ENCODE results near the gene URI1. TPM values are rescaled to one million over a fixed set of nuclear protein-coding genes. Genes with fewer than 3 reads are reported as not detected.

The URI1 gene
- total and polyA plus RNA-seq, 2 donors, result 37.9 to 111 TPM

- no peak overlapping the region for H3K27ac ChIP-seq (ENCODE audit: low read depth)
- DNase-seq (ENCODE audit: extremely low spot score), result no peak
- no peaks in the 10 kb centered on the region for H3K36me3 ChIP-seq (ENCODE audit: insufficient read depth)
- H3K4me3 ChIP-seq (ENCODE audit: low read depth, low read length), result no peak overlapping the region
- no peaks in the 10 kb centered on the region for H3K4me1 ChIP-seq (ENCODE audit: insufficient read depth)
These were observed 24.7 kb downstream of the URI1 start for GRCh38 chr19:29966588-29967249.

DNA sequence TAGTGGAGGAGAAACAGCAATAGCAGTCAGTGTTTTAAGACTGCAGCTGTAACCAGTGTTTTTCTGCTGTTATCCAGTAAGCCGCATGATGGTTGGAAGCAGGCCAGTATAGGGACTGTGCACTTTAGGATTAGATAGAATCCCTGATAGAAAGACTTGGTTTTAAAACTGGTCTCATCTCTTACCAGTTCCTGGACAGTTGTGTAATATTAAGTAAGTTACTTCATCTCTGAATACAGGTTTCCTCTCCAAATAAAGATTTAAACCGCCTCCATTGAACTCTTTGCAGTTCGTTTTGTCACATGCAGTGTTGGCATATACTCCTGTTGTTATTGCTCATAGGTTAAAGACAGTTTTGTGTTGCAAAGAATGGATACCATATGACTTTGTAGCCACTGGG lies 25.6 kb downstream of the URI1 start:
- 30% methylated on average over 3 of the region's 3 CpGs for WGBS
- H3K4me3 ChIP-seq (ENCODE audit: low read depth, low read length), result no peak overlapping the region
- DNase-seq (ENCODE audit: extremely low spot score), result no peak
- H3K27ac ChIP-seq (ENCODE audit: low read depth), result no peak overlapping the region
- no peaks in the 10 kb centered on the region for H3K36me3 ChIP-seq (ENCODE audit: insufficient read depth)
- no peaks in the 10 kb centered on the region for H3K4me1 ChIP-seq (ENCODE audit: insufficient read depth)

DNA sequence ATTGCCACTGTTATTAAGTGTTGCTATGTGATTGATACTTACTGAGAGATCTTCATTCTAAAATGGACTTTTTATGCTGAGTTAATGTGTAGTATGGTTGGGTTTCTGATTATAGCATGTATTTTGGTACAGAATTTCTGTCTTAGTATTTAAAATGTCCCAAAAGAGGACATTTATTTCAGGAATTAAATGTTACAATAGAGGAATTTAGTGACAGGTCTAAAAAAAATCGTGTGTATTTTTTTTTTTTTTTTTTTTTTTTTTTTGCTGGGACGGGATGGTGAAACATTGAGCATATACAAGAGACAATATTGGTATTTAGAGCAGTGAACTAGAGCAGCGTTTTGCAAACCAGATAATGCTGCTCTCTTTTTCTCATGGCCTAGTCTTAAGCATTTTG lies 27.9 kb downstream of the URI1 start:
- WGBS, result 65% methylated on average over 3 of the region's 3 CpGs
- Histone ChIP-seq H3K36me3 (ENCODE audit: insufficient read depth) (no peaks in the 10 kb centered on the region), H3K4me3 (ENCODE audit: low read depth, low read length) (no peak overlapping the region), H3K4me1 (ENCODE audit: insufficient read depth) (no peaks in the 10 kb centered on the region), H3K27ac (ENCODE audit: low read depth) (no peak overlapping the region)
- no peak for DNase-seq (ENCODE audit: extremely low spot score)

GRCh38 chr19:29971002-29971401 lies 29.0 kb downstream of the URI1 start:
- 66% methylated on average over 2 of the region's 2 CpGs for WGBS
- H3K4me1 ChIP-seq (ENCODE audit: insufficient read depth), result no peaks in the 10 kb centered on the region
- H3K4me3 ChIP-seq (ENCODE audit: low read depth, low read length), result no peak overlapping the region
- H3K36me3 ChIP-seq (ENCODE audit: insufficient read depth), result no peaks in the 10 kb centered on the region
- H3K27ac ChIP-seq (ENCODE audit: low read depth), result no peak overlapping the region
- DNase-seq (ENCODE audit: extremely low spot score), result no peak

DNA sequence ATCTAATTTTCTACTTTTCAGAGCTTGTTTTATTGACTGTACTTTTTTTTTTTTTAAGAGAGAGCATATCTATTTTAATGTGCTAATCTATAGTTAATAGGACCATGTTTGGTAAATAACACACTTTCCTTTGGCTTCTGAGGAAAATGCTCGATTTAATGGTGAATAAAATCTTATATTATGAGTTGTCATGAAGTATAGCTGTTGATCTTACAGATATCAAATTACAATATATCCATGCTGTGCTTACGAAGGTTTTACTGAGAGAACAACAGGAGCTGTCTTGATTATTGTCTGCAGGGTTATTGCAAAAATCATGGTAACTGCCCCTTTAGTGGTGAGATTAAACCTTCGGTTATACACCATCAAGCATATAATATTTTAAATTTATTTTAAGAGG lies 29.6 kb downstream of the URI1 start:
- DNase-seq (ENCODE audit: extremely low spot score), result no peak
- Histone ChIP-seq H3K4me1 (ENCODE audit: insufficient read depth) (no peaks in the 10 kb centered on the region), H3K27ac (ENCODE audit: low read depth) (no peak overlapping the region), H3K36me3 (ENCODE audit: insufficient read depth) (no peaks in the 10 kb centered on the region), H3K4me3 (ENCODE audit: low read depth, low read length) (no peak overlapping the region)
- WGBS, result 83% methylated on average over 3 of the region's 3 CpGs

GRCh38 chr19:29974701-29975100 lies 32.7 kb downstream of the URI1 start:
- no peaks in the 10 kb centered on the region for H3K4me1 ChIP-seq (ENCODE audit: insufficient read depth)
- WGBS, result 98% methylated on average over 2 of the region's 2 CpGs
- no peak for DNase-seq (ENCODE audit: extremely low spot score)
- H3K36me3 ChIP-seq (ENCODE audit: insufficient read depth), result no peaks in the 10 kb centered on the region
- H3K27ac ChIP-seq (ENCODE audit: low read depth), result no peak overlapping the region
- H3K4me3 ChIP-seq (ENCODE audit: low read depth, low read length), result no peak overlapping the region

DNA sequence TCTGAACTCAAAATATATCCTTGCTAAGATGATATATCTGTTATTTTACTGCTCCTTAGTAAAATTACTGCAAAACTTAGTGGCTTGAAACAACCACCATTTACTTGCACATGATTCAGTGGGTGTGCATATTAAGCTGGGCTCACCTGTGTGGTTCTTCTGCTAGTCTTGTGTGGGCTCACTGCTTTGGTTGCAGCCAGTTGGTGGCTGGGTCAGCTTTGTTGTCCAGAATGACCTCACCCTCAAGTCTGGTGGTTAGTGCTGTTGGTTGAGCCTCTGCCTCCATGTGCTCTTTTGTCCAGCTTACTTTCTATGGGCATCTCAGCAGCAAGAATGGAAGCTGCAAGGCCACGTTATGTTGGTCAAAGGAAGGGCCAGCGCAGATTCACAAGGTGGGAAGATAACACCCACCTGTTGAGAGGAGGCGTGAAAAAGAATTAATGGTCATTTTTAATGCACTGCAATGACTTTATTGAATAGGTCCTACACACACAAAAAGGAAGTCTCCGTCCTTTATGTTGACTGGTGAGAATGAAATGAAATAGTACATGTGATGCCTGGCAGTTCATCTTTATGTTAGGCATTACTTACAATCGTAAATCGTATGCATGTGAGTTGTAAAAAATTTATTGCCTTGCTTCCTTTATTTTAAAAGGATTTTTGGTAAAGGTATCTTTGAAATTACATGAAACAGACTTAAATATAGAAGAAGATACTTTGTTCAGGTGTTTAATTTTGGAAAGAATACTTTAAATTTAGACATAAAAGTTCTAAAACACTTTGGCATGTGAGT lies 34.3 kb downstream of the URI1 start:
- Histone ChIP-seq H3K27ac (ENCODE audit: low read depth) (no peak overlapping the region), H3K4me1 (ENCODE audit: insufficient read depth) (no peaks in the 10 kb centered on the region), H3K36me3 (ENCODE audit: insufficient read depth) (no peaks in the 10 kb centered on the region), H3K4me3 (ENCODE audit: low read depth, low read length) (no peak overlapping the region)
- 92% methylated on average over 6 of the region's 6 CpGs for WGBS
- no peak for DNase-seq (ENCODE audit: extremely low spot score)

- Histone ChIP-seq H3K27ac (ENCODE audit: low read depth) (no peak overlapping the region), H3K4me3 (ENCODE audit: low read depth, low read length) (no peak overlapping the region), H3K36me3 (ENCODE audit: insufficient read depth) (no peaks in the 10 kb centered on the region), H3K4me1 (ENCODE audit: insufficient read depth) (no peaks in the 10 kb centered on the region)
- WGBS, result 55% methylated on average over 3 of the region's 3 CpGs
- DNase-seq (ENCODE audit: extremely low spot score), result no peak
These were observed 36.0 kb downstream of the URI1 start for GRCh38 chr19:29978080-29978479.

GRCh38 chr19:29983568-29983967 lies 41.5 kb downstream of the URI1 start:
- Histone ChIP-seq H3K4me3 (ENCODE audit: low read depth, low read length) (no peak overlapping the region), H3K27ac (ENCODE audit: low read depth) (no peak overlapping the region), H3K36me3 (ENCODE audit: insufficient read depth) (no peaks in the 10 kb centered on the region), H3K4me1 (ENCODE audit: insufficient read depth) (no peaks in the 10 kb centered on the region)
- WGBS, result 78% methylated on average over 3 of the region's 3 CpGs
- no peak for DNase-seq (ENCODE audit: extremely low spot score)

DNA sequence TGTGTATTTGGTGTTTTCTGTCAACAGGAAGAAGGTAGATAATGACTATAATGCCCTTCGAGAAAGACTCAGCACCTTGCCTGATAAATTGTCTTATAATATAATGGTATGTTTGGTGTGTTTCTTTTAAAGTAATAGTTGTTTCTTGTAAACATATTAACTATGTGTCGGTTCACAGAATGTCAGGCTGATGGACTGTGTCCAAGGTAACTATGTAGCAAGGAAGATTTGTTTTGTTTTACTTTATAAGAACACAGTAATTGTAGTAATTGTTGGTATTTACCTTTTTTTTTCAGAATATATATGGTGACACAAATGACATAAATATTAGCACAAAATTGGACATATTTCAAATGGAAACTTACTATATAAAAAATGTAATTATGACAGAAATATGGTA lies 43.2 kb downstream of the URI1 start:
- DNase-seq (ENCODE audit: extremely low spot score), result no peak
- Histone ChIP-seq H3K4me3 (ENCODE audit: low read depth, low read length) (no peak overlapping the region), H3K27ac (ENCODE audit: low read depth) (no peak overlapping the region), H3K36me3 (ENCODE audit: insufficient read depth) (no peaks in the 10 kb centered on the region), H3K4me1 (ENCODE audit: insufficient read depth) (no peaks in the 10 kb centered on the region)
- WGBS, result 80% methylated on average over 2 of the region's 2 CpGs

GRCh38 chr19:29988351-29988750 lies 46.3 kb downstream of the URI1 start:
- 90% methylated on average over 9 of the region's 9 CpGs for WGBS
- no peak overlapping the region for H3K27ac ChIP-seq (ENCODE audit: low read depth)
- H3K4me3 ChIP-seq (ENCODE audit: low read depth, low read length), result no peak overlapping the region
- no peaks in the 10 kb centered on the region for H3K4me1 ChIP-seq (ENCODE audit: insufficient read depth)
- H3K36me3 ChIP-seq (ENCODE audit: insufficient read depth), result no peaks in the 10 kb centered on the region
- DNase-seq (ENCODE audit: extremely low spot score), result no peak

DNA sequence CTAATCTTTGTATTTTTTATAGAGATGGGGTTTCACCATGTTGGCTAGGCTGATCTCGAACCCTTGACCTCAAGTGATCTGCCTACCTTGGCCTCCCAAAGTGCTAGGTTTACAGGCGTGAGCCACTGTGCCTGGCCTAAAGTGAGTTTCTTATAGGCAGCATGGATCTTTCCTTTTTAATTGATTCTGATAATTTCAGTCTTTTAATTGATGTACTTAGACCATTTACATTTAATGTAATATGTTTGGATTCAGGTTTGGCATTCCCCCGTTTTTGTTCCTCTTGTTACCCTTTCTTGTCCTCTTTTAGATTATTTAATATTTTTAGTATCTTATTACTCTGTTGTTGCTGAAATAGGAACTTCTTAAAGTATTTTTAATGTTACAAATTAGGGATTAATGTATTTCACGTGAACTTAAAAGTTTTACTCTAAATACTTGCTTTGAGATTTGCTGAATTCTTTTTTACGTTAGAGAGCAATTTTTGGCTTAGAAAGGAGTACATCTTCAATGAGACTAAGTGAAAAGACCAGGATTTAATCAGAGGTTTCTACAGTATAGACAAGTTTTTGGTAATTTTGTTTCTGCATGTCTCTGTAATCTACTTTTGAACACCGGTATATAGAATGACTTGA lies 50.3 kb downstream of the URI1 start:
- Histone ChIP-seq H3K27ac (ENCODE audit: low read depth) (no peak overlapping the region), H3K4me1 (ENCODE audit: insufficient read depth) (no peaks in the 10 kb centered on the region), H3K4me3 (ENCODE audit: low read depth, low read length) (no peak overlapping the region), H3K36me3 (ENCODE audit: insufficient read depth) (no peaks in the 10 kb centered on the region)
- DNase-seq (ENCODE audit: extremely low spot score), result no peak
- 97% methylated on average over 6 of the region's 6 CpGs for WGBS

DNA sequence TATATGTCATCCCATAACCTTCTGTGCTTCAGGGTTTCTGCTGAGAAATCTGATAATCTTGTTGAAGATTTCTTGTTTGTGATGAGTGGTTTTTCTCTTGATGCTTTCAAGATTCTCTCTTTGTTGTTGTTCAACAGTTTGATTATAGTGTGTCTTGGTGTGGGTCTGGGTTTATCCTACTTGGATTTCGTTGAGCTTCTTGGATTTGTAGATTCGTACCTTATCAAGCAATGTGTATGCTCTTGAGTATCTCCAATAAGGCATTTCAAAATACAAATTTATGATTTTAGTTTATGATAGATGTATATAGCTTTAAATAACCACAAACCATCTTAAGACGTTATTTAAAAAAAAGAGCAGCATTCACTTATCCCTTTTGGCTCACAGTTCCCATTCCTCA lies 57.5 kb downstream of the URI1 start:
- no peak for DNase-seq (ENCODE audit: extremely low spot score)
- Histone ChIP-seq H3K4me3 (ENCODE audit: low read depth, low read length) (no peak overlapping the region), H3K36me3 (ENCODE audit: insufficient read depth) (no peaks in the 10 kb centered on the region), H3K27ac (ENCODE audit: low read depth) (no peak overlapping the region), H3K4me1 (ENCODE audit: insufficient read depth) (no peaks in the 10 kb centered on the region)
- 82% methylated on average over 3 of the region's 3 CpGs for WGBS

GRCh38 chr19:30000862-30001261 lies 58.8 kb downstream of the URI1 start:
- Histone ChIP-seq H3K4me3 (ENCODE audit: low read depth, low read length) (no peak overlapping the region), H3K36me3 (ENCODE audit: insufficient read depth) (no peaks in the 10 kb centered on the region), H3K4me1 (ENCODE audit: insufficient read depth) (no peaks in the 10 kb centered on the region), H3K27ac (ENCODE audit: low read depth) (no peak overlapping the region)
- WGBS, result 100% methylated on average over 1 of the region's 1 CpG
- DNase-seq (ENCODE audit: extremely low spot score), result no peak

All from urinary bladder (tissue), 4 donors.